ENCODE measurements around the gene MRPS6.

DNA sequence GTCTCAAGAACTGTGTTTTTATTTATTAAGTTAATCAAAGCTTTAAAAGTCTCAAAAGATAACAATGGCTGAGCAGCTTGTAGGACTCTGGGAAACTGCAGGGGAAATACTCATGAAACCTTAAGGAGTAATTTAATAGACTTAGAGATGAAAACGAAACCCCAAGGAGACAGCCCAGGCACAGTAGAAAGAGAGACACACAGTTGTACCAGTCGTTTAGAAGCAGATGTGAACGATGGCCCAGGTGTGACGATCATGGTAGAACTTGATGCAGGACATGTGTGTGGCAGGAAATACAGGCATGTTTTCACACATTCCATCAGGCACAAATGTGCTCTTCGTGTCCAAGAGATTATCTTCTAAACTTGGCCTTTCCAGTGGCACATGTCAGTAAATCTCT lies 21.2 kb upstream of the MRPS6 start:
- TF ChIP-seq, protein P1, sequence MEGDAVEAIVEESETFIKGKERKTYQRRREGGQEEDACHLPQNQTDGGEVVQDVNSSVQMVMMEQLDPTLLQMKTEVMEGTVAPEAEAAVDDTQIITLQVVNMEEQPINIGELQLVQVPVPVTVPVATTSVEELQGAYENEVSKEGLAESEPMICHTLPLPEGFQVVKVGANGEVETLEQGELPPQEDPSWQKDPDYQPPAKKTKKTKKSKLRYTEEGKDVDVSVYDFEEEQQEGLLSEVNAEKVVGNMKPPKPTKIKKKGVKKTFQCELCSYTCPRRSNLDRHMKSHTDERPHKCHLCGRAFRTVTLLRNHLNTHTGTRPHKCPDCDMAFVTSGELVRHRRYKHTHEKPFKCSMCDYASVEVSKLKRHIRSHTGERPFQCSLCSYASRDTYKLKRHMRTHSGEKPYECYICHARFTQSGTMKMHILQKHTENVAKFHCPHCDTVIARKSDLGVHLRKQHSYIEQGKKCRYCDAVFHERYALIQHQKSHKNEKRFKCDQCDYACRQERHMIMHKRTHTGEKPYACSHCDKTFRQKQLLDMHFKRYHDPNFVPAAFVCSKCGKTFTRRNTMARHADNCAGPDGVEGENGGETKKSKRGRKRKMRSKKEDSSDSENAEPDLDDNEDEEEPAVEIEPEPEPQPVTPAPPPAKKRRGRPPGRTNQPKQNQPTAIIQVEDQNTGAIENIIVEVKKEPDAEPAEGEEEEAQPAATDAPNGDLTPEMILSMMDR (optimal IDR thresholded peaks at IDR 0.05 in 1 of 3, IDR thresholded peaks at IDR 0.05 in 1 of 3, conservative IDR thresholded peaks at IDR 0.05 in 1 of 3; ENCODE audit: extremely low read depth in 1 of 3, insufficient read depth in 2 of 3, low read length in 3 of 3), result no peak
- TF ChIP-seq EZH2 (IDR thresholded peaks at IDR 0.05; ENCODE audit: low read length), result no peak

Measured in keratinocyte (primary cell).